Lower leg skin (tissue), 4 donors: ENCODE measurements around the gene PIK3AP1. TPM values are rescaled to one million over a fixed set of nuclear protein-coding genes. Genes with fewer than 3 reads are reported as not detected.

Experiments used
- DNase-seq, 2 donors: peaks; one replicate each; pipeline ENCODE4 v3.0.0-alpha.2; 2019; ENCODE audit warnings: low spot score in 2 of 2
- H3K4me3 ChIP-seq: fragments of 200-600 bp; sonication (generic); 2 replicates; pipeline ENCODE4 v1.5.1; 2017; ENCODE audit warnings: mild to moderate bottlenecking, low read depth; ENCODE audit not compliant: poor library complexity, severe bottlenecking
- CTCF ChIP-seq, 3 donors: fragments of 450-650 bp; IDR thresholded peaks; one replicate each; pipeline ENCODE4 v1.5.1; 2016; ENCODE audit warnings: antibody characterized with exemption in 3 of 3, mild to moderate bottlenecking in 3 of 3, moderate library complexity in 2 of 3
- POLR2A ChIP-seq, 2 donors: fragments of 450-650 bp; IDR thresholded peaks; one replicate each; pipeline ENCODE4 v1.6.1; 2016 to 2017; ENCODE audit warnings: antibody characterized with exemption in 2 of 2, mild to moderate bottlenecking in 1 of 2, moderate library complexity in 1 of 2
- WGBS, 2 donors: methylation state at CpG; one replicate each; pipeline ENCODE4 v1.1.5; 2018; 5-methylcytosine and 5-hydroxymethylcytosine counted together
- intact Hi-C: fragments of 100-400 bp; cut with DNase I; formaldehyde crosslinking; loops from one replicate; pipeline ENCODE4 v1.15.0; 2023; ENCODE audit warnings: low total_unique reads
- total RNA-seq, 4 donors: library from RNA; depleted of rRNA; stranded (reverse); fragments of >200 nt; gene quantifications; one replicate each; pipeline ENCODE4 v1.1.0, GENCODE V29; 2016

PIK3AP1 gene
- total RNA-seq, 4 donors from 2014 or later = 2.2 to 5.4 (median 3.5) TPM

DNA sequence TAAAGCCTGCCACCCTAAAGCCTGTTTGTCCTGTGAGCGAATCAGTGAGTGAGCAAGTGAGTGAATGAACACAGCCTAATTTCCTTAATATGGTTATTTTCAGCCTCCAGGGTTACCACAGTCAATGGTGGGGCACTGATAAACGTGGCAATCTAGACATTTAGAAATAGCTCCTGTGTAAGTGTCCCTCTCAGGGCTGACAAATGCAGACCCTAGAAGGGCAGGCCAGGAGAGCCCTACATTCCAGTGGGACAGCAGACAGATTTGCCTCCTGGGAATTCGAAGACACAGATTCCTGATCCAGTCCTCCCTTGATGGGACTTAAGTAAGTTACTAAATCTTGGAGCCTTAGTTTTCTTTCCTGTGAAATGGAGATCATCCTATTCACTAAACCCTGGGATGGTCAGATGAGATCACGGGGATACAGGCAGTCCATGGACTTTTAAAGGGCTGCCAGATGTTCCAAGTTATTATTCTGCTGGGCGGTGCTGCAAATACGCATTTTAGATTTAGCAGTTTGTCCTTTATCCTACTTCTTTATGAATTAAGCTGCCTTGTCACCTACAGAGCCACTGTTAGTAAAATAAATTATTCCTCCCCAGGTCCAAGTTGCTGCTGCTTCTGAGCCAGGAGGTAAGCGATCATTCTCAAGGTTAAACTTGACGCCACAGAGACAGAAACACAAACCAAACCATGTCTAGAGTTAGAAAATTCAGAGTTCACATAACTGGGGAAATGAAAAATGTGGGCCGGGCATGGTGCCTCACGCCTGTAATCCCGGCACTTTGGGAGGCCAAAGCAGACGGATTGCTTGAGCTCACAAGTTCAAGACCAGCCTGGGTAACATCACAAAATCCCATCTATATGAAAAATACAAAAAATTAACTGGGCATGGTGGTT is 78.7 kb downstream of the PIK3AP1 start:
- 82 to 83% methylated on average over 12 of the region's 12 CpGs for whole genome bisulfite sequencing, 2 donors
- H3K4me3 ChIP-seq = no peak overlapping the region
- no peak for TF ChIP-seq CTCF (IDR thresholded peaks at IDR 0.05)
- no peak for DNase-seq
- intact Hi-C loops = no loop called here

DNA sequence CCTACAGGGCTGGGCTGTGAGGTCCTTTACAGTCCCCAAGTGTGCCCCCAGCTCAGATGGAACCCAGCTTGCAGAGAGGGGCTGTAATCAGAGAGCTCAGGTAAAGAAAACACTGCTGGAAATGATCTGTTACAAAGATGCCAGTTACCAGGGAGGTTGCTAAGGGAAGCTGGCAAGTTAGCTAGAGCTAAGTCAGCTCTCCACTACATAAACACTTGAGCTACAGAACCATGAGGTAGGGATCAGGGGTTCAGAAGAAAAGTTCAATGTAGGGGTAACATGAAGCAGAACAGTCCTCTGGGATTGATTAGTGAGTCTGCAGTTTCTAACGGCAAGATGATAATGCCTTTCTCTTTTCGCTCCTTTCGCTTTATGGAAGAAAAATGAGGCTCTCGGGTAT is 80.4 kb downstream of the PIK3AP1 start:
- peak in 1 of 2 donors; percentile 5 for DNase-seq
- intact Hi-C loops = loop anchor here (5.0 kb wide), 1 partner anchor 967 kb away; no protein-coding TSS in a partner anchor
- H3K4me3 ChIP-seq = no peak overlapping the region
- TF ChIP-seq POLR2A (IDR thresholded peaks at IDR 0.05) = no peak
- no peak for TF ChIP-seq CTCF (IDR thresholded peaks at IDR 0.05)
- 66% methylated on average over 4 of the region's 4 CpGs for WGBS, 2 donors

DNA sequence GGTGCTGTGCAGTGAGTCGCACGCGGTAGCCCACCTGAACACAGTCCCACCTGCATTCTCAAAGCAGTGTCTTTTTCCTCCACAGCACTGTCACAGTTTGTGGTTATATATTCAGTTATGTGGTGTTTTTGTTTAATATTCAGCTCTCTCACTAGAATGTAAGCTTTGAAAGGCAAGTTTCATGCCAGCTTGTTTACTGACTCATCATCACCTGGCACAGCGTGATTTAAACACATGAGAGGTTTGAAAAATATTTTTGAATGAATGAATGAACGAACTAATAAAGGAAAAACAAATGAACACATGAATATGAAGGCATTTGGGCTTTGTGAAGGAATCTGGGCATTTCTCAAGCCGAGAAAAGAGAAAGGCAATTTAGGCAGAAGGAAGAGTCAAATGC is 81.6 kb downstream of the PIK3AP1 start:
- WGBS, 2 donors = 78 to 80% methylated on average over 6 of the region's 6 CpGs
- intact Hi-C loops = loop anchor here (5.0 kb wide), 1 partner anchor 969 kb away; no protein-coding TSS in a partner anchor
- TF ChIP-seq POLR2A (IDR thresholded peaks at IDR 0.05) (no peak), CTCF (IDR thresholded peaks at IDR 0.05) (no peak)

DNA sequence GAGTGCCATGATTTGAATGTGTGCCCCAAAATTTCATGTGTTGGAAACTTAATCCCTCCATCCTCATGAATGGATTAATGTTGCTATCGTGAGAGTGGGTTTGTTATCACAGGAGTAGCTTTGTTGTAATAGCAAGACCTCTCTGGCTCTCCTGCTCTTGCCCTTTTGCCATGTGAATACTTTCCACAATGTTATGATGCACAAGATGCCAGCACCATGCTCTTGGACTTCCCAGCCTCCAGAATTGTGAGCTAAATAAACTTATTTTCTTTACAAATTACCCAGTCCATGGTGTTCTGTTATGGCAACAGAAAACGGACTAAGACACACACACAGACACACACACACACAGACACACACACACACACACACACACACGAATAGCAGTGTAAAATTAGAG is 82.2 kb downstream of the PIK3AP1 start:
- DNase-seq = no peak
- no peak overlapping the region for H3K4me3 ChIP-seq
- no peak for TF ChIP-seq POLR2A (IDR thresholded peaks at IDR 0.05)
- no peak for TF ChIP-seq CTCF (IDR thresholded peaks at IDR 0.05)
- WGBS, 2 donors = 81 to 83% methylated on average over 3 of the region's 3 CpGs
- intact Hi-C loops = loop anchor here (5.0 kb wide), 1 partner anchor 969 kb away; no protein-coding TSS in a partner anchor

More for the DNA sequence above, 81.6 kb downstream of the PIK3AP1 start:
- DNase-seq = no peak
- H3K4me3 ChIP-seq = no peak overlapping the region

- no peak for DNase-seq
- H3K4me3 ChIP-seq = no peak overlapping the region
- TF ChIP-seq CTCF (IDR thresholded peaks at IDR 0.05) (no peak), POLR2A (IDR thresholded peaks at IDR 0.05) (no peak)
- intact Hi-C loops = loop anchor here (5.0 kb wide), 1 partner anchor 970 kb away; no protein-coding TSS in a partner anchor
- WGBS, 2 donors = 91 to 95% methylated on average over 4 of the region's 4 CpGs
These were observed 82.6 kb downstream of the PIK3AP1 start for GRCh38 chr10:96637709-96638108.
